Measurements from ENCODE around the gene NKTR.

Gene NKTR

GRCh38 chr3:42662813-42663535 is 62.5 kb downstream of the NKTR start:
- no peak for DNase-seq

GRCh38 chr3:42663581-42664437 is 63.3 kb downstream of the NKTR start:
- DNase-seq = no peak

- DNase-seq = no peak
These were observed 63.9 kb downstream of the NKTR start for GRCh38 chr3:42664438-42664803.

- no peak for DNase-seq
These were observed 64.8 kb downstream of the NKTR start for GRCh38 chr3:42665050-42665878.

- no peak for DNase-seq
These were observed 65.5 kb downstream of the NKTR start for GRCh38 chr3:42666022-42666421.

GRCh38 chr3:42666577-42666998 is 66.1 kb downstream of the NKTR start:
- no peak for DNase-seq

- DNase-seq = no peak
These were observed 66.6 kb downstream of the NKTR start for GRCh38 chr3:42667096-42667522.

GRCh38 chr3:42667523-42668412 is 67.3 kb downstream of the NKTR start:
- DNase-seq = no peak

GRCh38 chr3:42668413-42668760 is 67.9 kb downstream of the NKTR start:
- DNase-seq = no peak

- DNase-seq = no peak
These were observed 68.3 kb downstream of the NKTR start for GRCh38 chr3:42668793-42669217.

- DNase-seq = no peak
These were observed 69.6 kb downstream of the NKTR start for GRCh38 chr3:42670051-42670576.

- DNase-seq = no peak
These were observed 70.2 kb downstream of the NKTR start for GRCh38 chr3:42670670-42671069.

- no peak for DNase-seq
These were observed 72.0 kb downstream of the NKTR start for GRCh38 chr3:42672515-42672914.

GRCh38 chr3:42673082-42673481 is 72.6 kb downstream of the NKTR start:
- no peak for DNase-seq

- no peak for DNase-seq
These were observed 73.7 kb downstream of the NKTR start for GRCh38 chr3:42674146-42674545.

GRCh38 chr3:42675909-42676308 is 75.4 kb downstream of the NKTR start:
- DNase-seq = no peak

GRCh38 chr3:42678447-42678846 is 78.0 kb downstream of the NKTR start:
- no peak for DNase-seq

- no peak for DNase-seq
These were observed 79.8 kb downstream of the NKTR start for GRCh38 chr3:42680271-42680670.

GRCh38 chr3:42680806-42681205 is 80.3 kb downstream of the NKTR start:
- DNase-seq = no peak

- no peak for DNase-seq
These were observed 81.0 kb downstream of the NKTR start for GRCh38 chr3:42681361-42682038.

GRCh38 chr3:42682301-42683070 is 82.0 kb downstream of the NKTR start:
- no peak for DNase-seq
